Endothelial cell of hepatic sinusoid (primary cell): Measurements from ENCODE around the gene UPK3A.

Experiments
- in situ Hi-C: cut with HindIII; loops from 2 replicates; pipeline ENCODE4 v1.10.0; 2017; ENCODE audit warnings: low sequenced_read_pairs

UPK3A gene

DNA sequence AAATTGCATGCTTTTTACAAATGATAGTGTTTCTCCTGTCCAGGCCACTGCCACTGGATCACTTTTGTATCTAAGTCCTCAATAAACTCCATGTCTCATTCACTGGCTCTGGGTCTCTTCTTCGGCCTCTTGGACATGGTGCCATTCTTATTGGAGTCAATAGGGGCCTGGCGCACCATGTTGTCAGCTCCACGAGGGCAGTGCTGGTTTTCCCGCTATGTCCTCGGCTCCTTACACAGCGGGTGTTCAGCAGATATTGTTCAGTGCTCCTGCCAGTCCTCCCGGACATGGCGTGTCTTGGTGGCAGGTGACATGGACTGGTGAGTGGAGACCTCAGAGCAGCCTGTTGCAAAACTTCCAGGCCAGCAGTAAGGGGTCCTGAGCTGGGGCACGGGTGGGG lies 21.4 kb downstream of the UPK3A start:
- in situ Hi-C loops = no loop called here

- in situ Hi-C loops = no loop called here
Measured at GRCh38 chr22:45308391-45308956, 23.7 kb downstream of the UPK3A start.

DNA sequence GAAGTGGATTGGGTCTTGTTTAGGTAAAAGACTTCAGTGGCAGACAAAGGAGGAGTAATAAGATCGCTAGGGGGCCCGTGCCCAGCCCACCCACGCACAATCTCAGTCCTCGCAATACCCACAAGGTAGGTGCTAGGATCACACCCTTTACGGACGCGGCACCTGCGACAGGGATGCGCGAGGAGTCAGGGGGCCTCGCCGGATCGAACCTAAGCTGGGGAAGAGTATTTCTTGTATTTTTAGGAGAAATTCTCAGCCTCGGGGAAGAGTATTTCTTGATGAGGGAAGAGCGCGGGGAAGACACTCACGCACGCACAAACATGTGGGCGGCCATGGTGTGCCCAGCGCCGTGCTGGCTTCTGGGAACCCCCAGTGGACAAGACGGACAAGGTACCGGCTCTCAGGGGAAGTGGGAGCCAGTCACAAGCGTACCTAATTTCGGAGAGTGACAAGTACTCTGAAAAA lies 24.2 kb downstream of the UPK3A start:
- in situ Hi-C loops = no loop called here

DNA sequence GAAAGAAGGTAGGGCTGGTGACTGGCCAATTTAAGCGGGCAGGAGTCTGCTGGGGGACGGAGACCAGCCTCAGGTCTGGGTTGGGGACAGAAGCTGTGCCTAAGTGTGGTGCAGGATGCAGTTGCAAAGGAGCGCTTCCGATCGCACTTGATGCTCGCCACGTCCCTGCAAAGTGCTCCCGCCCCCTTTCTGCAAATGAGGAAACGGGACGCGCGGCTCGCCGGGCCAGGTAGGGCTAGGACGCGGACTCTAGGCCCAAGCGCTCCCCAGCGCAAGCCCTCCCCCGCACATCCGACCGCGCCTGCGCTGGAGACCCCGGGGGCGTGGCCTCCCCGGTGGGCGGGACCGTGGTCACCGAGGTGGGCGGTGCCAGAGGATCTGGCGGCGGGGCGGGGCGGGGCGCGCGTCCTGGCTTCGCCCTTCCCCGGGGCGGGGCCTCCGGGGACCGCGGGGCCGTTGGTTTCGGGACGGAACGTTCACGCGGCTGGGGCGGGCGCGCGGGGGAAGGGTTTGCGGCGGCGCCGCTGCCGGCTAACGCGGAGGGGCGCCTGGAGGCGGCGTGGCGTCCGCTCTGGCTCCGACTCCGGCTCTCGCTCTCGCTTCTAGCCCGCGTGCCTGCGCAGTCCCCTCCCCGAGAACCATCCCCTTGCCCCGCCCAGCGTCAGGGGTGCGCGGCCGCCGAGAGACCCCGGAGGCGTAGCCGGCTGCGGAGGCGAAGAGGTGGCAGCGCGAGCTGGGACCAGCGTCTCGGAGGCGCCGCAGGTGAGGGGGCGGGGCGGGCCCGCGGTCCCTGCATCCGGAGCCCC lies 24.9 kb downstream of the UPK3A start, which contains the start of gene FAM118A:
Gene FAM118A (plus strand): TSS at position 513 of the 806 bp plus-strand sequence. CDS start 12,446 bp downstream, outside the sequence.
- in situ Hi-C loops = no loop called here

DNA sequence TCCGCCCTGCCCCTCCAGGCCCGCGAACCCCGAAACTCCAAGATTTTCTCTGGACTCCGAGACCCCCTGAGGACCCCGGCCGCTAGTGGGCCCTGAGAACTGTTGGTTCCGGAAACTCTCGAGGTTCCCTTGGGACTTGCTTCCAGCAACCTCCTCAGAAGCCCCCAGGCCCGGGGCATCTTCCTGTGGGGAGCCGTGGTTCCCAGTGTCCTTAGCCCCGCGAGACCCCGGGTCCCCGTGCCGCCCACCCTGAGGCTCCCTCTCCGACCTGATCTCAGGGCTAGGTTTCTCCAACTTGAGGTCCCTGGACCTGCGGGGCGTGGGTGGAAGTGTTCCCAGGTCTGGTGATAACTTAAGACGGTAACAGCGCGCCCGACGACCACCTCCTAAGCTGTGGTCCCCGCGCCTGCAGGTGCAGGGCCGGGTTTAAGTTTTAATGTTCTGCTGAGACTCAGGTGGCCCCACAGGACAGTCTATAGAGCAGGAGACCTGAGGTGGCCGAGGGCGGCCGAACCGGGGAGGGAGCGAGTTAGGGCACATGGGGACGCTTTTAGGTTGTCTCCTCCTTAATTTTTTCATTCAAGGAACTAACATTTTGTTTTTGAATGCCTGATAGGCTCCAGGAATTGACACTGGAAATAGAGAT lies 25.7 kb downstream of the UPK3A start:
- in situ Hi-C loops = no loop called here

DNA sequence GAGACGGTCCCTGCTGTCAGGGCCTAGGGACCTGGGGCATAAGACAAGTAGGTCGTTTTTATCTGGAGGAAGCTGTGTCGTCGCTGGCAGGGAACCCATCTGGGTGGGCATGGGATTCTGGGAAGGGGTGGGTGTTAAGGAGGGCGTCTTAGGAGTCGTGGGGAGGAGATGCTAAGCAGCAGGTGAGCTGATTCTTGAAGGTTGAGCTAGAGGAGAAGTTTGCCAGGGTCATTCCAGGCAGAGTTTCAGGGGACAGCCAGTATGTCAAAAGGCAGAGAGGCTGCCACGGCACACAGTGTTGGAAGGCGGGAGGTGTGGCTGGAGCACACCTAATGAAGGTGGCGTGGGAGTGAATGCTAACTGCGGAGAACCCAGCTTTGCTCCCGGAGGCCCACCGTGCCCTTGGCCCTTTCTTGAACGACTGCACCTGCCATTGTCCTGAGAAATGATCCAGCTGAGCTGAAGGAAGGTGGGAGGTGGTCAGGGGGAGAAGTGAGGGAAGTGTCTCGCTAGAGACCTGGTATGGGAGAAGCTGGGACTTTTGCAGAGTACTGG lies 26.3 kb downstream of the UPK3A start:
- in situ Hi-C loops = no loop called here

DNA sequence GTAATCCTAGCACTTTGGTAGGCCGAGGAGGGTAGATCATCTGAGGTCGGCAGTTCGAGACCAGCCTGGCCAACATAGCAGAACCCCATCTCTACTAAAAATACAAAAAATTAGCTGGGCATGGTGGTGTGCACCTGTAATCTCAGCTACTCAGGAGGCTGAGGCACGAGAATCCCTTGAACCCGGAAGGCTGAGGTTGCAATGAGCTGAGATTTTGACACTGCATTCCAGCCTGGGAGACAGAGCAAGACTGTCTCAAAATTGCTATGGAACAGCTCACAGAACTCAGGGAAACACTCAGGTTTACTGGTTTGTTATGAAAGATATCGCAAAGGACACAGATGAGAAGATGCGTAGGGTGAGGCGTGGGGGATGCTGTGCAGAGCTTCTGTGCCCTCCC lies 27.7 kb downstream of the UPK3A start:
- in situ Hi-C loops = no loop called here

DNA sequence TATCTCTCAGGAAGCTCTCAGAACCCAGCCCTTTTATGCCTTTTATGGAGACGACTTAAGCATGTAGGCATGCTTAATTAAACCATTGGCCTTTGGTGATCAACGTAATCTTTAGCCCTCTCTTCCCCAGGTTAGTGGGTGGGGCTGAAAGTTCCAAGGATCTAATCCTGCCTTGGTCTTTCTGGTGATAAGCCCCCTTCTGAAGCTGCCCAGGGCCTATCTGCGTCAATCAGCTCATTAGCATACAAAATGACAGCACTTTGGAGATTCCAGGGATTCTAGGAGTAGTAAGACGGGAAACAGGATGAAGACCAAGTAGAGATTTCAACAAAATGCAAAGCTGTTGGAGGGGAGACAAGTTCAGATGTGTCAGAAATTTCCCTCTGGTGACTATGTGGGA lies 28.1 kb downstream of the UPK3A start:
- in situ Hi-C loops = no loop called here

GRCh38 chr22:45314054-45314721 lies 29.4 kb downstream of the UPK3A start:
- in situ Hi-C loops = no loop called here

DNA sequence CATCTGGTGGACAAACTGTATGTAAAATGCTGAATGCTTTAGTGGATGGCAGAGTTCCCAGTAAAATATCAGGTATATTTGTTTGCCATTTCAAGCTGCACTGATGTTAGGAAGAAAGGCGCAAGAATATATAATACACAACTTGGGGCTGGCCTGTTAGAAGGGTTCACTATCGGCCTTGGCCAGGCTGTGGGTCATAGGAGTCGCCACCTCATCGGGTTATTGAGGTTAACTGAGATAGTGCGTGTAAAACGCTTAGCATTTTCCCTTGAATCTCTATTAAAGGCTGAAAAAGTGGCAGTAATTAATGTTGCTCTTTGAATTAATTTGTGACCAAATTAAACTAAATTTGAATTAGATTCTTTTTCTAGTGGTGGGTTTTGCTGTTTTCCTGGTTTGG lies 30.0 kb downstream of the UPK3A start:
- in situ Hi-C loops = no loop called here

GRCh38 chr22:45316796-45317526 lies 32.2 kb downstream of the UPK3A start:
- in situ Hi-C loops = no loop called here

DNA sequence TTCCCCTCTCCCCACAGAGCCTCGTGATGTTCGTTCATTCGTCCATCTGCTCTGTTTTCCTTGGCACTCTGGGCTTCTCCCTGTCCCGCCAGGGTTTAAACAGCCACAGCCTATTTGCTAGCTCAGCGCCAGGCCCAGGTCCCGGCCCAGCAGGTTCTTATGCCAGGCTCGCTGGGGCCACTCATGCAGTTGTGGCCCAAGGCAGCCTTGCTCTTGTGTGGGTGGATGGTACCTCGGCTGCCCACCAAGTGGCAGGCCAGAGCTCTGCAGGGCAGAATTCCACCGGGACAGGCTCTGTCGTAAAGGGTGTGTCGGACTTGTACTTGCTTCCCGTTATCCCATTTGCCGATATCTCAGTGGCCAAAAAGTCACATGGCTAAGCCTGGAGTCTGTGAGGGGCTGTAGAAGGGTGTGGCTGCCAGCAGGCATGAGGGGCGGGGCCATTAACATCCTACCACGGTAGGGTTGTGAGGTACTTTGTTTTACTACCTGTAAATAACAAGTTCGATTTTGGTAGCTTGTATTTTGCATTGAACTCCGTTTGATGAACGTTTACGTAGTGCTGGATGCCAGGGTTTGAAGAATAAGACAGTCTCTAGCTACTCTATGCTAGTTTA lies 32.9 kb downstream of the UPK3A start:
- in situ Hi-C loops = no loop called here

DNA sequence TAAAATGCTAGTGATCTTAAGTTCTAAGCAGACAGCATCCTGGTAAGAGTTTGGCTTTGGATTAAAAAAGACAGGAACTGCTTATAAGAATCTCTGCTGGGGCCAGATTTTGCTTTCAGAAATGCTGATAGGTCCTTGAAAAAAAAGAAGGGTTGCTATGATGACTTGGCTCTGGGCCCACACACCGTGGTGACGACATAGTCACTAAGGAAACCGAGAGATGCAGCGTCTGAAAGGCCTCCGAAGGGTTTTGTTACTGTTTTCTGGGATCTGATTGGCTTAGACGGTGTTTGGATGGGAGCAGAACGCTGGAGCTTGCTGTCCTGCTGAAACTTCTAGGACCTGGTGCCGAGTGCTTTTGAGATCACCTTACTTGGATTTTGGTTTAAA lies 33.4 kb downstream of the UPK3A start:
- in situ Hi-C loops = no loop called here

- in situ Hi-C loops = no loop called here
Measured at GRCh38 chr22:45318558-45319323, 34.0 kb downstream of the UPK3A start.

GRCh38 chr22:45319324-45319685 lies 34.6 kb downstream of the UPK3A start:
- in situ Hi-C loops = no loop called here

DNA sequence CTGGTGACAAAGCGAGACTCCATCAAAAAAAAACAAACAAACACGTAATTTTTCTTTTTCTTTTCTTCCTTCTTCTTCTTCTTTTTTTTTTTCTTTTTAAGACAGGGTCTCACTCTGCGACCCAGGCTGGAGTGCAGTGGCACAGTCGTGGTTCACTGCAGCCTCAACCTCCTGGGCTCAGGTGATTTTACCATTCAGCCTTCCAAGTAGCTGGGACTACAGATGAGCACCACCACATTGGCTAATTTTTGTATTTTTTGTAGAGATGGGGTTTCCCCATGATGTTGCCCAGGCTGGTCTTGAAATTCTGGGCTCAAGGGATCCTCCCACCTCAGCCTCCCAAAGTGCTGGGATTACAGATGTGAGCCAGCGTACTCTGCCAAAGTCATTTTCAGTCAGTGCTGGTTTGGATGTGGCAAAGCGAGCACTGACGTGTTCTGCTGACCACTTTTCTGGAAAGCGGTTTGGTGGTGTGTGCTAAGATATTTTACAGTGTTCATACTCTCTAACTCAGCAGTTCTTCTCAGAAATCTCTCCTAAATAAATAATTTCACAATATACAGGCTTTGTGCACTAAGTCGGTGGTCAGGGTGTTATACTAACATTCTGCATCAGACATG lies 35.7 kb downstream of the UPK3A start:
- in situ Hi-C loops = no loop called here

GRCh38 chr22:45321827-45322226 lies 37.1 kb downstream of the UPK3A start:
- in situ Hi-C loops = no loop called here

- in situ Hi-C loops = no loop called here
Measured at GRCh38 chr22:45322873-45323525, 38.2 kb downstream of the UPK3A start.
